OCI-LY7 (cell line): ENCODE measurements around the gene HIP1R. TPM values are rescaled to one million over a fixed set of nuclear protein-coding genes. Genes with fewer than 3 reads are reported as not detected.

Source experiments
- BruUV-seq: library from RNA; stranded (reverse); fragments of 400-500 nt; replicated peaks from 2 replicates; lab custom pipeline; 2021; lab: Mats Ljungman, UMichigan
- CTCF ChIA-PET: fragments of 300-600 bp; sonication (Branson Sonifier 250); formaldehyde crosslinking; loops from one replicate; lab custom pipeline; 2022; ENCODE audit warnings: antibody characterized with exemption; ENCODE audit not compliant: unreplicated experiment; lab: Charles Lee
- POLR2A ChIA-PET: fragments of 300-600 bp; sonication (Branson Sonifier 250); formaldehyde crosslinking; loops from one replicate; lab custom pipeline; 2022; ENCODE audit warnings: antibody characterized with exemption; lab: Charles Lee
- DNase-seq: peaks from one replicate; pipeline ENCODE4 v3.0.0-alpha.2; 2015; ENCODE audit warnings: low spot score
- H2AFZ ChIP-seq: fragments of 200-600 bp; sonication (generic), shearing (Covaris generic); 2 replicates; pipeline ENCODE4 v1.6.1; 2014; ENCODE audit warnings: mild to moderate bottlenecking, antibody characterized with exemption, low read length, moderate library complexity
- H3K27ac ChIP-seq: fragments of 200-600 bp; sonication (generic); 2 replicates; pipeline ENCODE4 v1.5.1; 2014; ENCODE audit warnings: mixed run types, low read depth, mild to moderate bottlenecking, moderate library complexity, low read length, inconsistent platforms; ENCODE audit not compliant: poor library complexity, severe bottlenecking
- H3K36me3 ChIP-seq: fragments of 200-600 bp; sonication (generic); 2 replicates; pipeline ENCODE4 v1.6.1; 2014; ENCODE audit warnings: mild to moderate bottlenecking, antibody characterized with exemption, low read length, moderate library complexity, mixed read lengths; ENCODE audit not compliant: insufficient read depth
- H3K4me1 ChIP-seq: fragments of 200-600 bp; sonication (generic); 2 replicates; pipeline ENCODE4 v1.5.1; 2014; ENCODE audit warnings: mild to moderate bottlenecking, low read length; ENCODE audit not compliant: insufficient read depth, poor library complexity, severe bottlenecking
- H3K4me2 ChIP-seq: fragments of 200-600 bp; sonication (generic); 2 replicates; pipeline ENCODE4 v1.6.1; 2014; ENCODE audit warnings: mild to moderate bottlenecking, low read length
- H3K4me3 ChIP-seq: fragments of 200-600 bp; sonication (generic); 2 replicates; pipeline ENCODE4 v1.5.1; 2014; ENCODE audit warnings: mild to moderate bottlenecking, low read depth, low read length; ENCODE audit not compliant: poor library complexity, severe bottlenecking
- H3K79me2 ChIP-seq: fragments of 200-600 bp; sonication (generic); 2 replicates; pipeline ENCODE4 v1.6.1; 2016; ENCODE audit warnings: low read depth, mild to moderate bottlenecking, low read length, moderate library complexity, mixed read lengths; ENCODE audit not compliant: insufficient read depth
- H3K9me2 ChIP-seq: fragments of 200-600 bp; sonication (generic); 2 replicates; pipeline ENCODE4 v1.6.1; 2016; ENCODE audit warnings: mild to moderate bottlenecking, low read length, mixed read lengths; ENCODE audit not compliant: insufficient read depth
- H3K9me3 ChIP-seq: fragments of 200-600 bp; sonication (generic); 2 replicates; pipeline ENCODE4 v1.6.1; 2014; ENCODE audit warnings: mild to moderate bottlenecking, mixed run types, low read length, mixed read lengths
- H4K20me1 ChIP-seq: fragments of 200-600 bp; sonication (generic); 2 replicates; pipeline ENCODE4 v1.6.1; 2014; ENCODE audit warnings: mild to moderate bottlenecking, antibody characterized with exemption, low read length, moderate library complexity, mixed read lengths; ENCODE audit not compliant: insufficient read depth
- CTCF ChIP-seq: fragments of 200-600 bp; sonication (generic); conservative IDR thresholded peaks from 2 replicates; pipeline ENCODE4 v1.5.1; 2014; ENCODE audit warnings: mild to moderate bottlenecking, antibody characterized with exemption, low read length, moderate library complexity, mixed read lengths
- EZH2phosphoT487 ChIP-seq: fragments of 200-600 bp; sonication (generic); IDR thresholded peaks from 2 replicates; pipeline ENCODE4 v1.6.1; 2018; ENCODE audit warnings: low read depth, borderline replicate concordance, mild to moderate bottlenecking, mixed run types, antibody characterized with exemption, low read length, moderate library complexity, mixed read lengths
- intact Hi-C: fragments of 100-400 bp; cut with micrococcal nuclease; formaldehyde crosslinking; loops from one replicate; pipeline ENCODE4 v1.10.0; 2022; ENCODE audit not compliant: unreplicated experiment
- total RNA-seq, 2 experiments: library from RNA; depleted of rRNA in 1 of 2; stranded (reverse); fragments of >200 nt in 1 of 2; shearing (Covaris generic) in 1 of 2; gene quantifications; 2 replicates each; pipeline ENCODE4 v1.2.3, GENCODE V29; 2014 to 2022

Gene HIP1R
- total RNA-seq, 2 experiments from 2014 or later, result 56.5 to 66.4 TPM

GRCh38 chr12:122848471-122849351, 13.5 kb downstream of the HIP1R start:
- no peak overlapping the region for H3K4me2 ChIP-seq
- H3K79me2 ChIP-seq, result peaks cover 4% of the 10 kb centered on the region; the same call in 1 of the 2 replicates
- peaks cover 30% of the 10 kb centered on the region for H3K36me3 ChIP-seq
- H3K4me1 ChIP-seq, result peaks cover 9% of the 10 kb centered on the region
- TF ChIP-seq EZH2phosphoT487 (no peak), CTCF (no peak)
- no peaks in the 10 kb centered on the region for H3K9me2 ChIP-seq
- ChIA-PET CTCF (no interaction called here), POLR2A (no interaction called here)
- no peaks in the 10 kb centered on the region for H3K9me3 ChIP-seq
- H2AFZ ChIP-seq, result no peak overlapping the region
- no TSS peak for BruUV-seq
- DNase-seq, result no peak
- no peak overlapping the region for H3K4me3 ChIP-seq
- H3K27ac ChIP-seq, result no peak overlapping the region
- no peaks in the 10 kb centered on the region; the same call in 1 of the 2 replicates for H4K20me1 ChIP-seq
- intact Hi-C loops, result no loop called here

- CTCF ChIA-PET, result no interaction called here
- no peaks in the 10 kb centered on the region for H3K9me2 ChIP-seq
These were observed 14.2 kb downstream of the HIP1R start for GRCh38 chr12:122849352-122850047.

More at GRCh38 chr12:122849352-122850047, 14.2 kb downstream of the HIP1R start:
- Histone ChIP-seq H3K4me2 (no peak overlapping the region), H3K79me2 (peaks cover 4% of the 10 kb centered on the region; the same call in 1 of the 2 replicates), H3K4me1 (peaks cover 9% of the 10 kb centered on the region), H4K20me1 (no peaks in the 10 kb centered on the region; the same call in 1 of the 2 replicates), H2AFZ (no peak overlapping the region), H3K9me3 (no peaks in the 10 kb centered on the region), H3K36me3 (peaks cover 32% of the 10 kb centered on the region), H3K27ac (no peak overlapping the region), H3K4me3 (no peak overlapping the region)
- intact Hi-C loops, result no loop called here
- POLR2A ChIA-PET, result no interaction called here
- TF ChIP-seq CTCF, result no peak
- TF ChIP-seq EZH2phosphoT487, result no peak
- no TSS peak for BruUV-seq
- DNase-seq, result no peak
